Hematopoietic multipotent progenitor cell treated with erythropoietin and hydrocortisone succinate and interleukin-3 and kit ligand, for 6 days (in vitro differentiated cells): Measurements from ENCODE around the gene NRROS.
A peak's percentile ranks its signal among the peaks of the same experiment; 100 is the strongest.
"Not testable (repeated sequence)": the region's sequence is repeated elsewhere in the genome, so short reads cannot be mapped to it uniquely, and the experiment has no call there.

Experiments
- DNase-seq: peaks from one replicate; pipeline ENCODE4 v3.0.0-alpha.2; 2015

The NRROS gene

DNA sequence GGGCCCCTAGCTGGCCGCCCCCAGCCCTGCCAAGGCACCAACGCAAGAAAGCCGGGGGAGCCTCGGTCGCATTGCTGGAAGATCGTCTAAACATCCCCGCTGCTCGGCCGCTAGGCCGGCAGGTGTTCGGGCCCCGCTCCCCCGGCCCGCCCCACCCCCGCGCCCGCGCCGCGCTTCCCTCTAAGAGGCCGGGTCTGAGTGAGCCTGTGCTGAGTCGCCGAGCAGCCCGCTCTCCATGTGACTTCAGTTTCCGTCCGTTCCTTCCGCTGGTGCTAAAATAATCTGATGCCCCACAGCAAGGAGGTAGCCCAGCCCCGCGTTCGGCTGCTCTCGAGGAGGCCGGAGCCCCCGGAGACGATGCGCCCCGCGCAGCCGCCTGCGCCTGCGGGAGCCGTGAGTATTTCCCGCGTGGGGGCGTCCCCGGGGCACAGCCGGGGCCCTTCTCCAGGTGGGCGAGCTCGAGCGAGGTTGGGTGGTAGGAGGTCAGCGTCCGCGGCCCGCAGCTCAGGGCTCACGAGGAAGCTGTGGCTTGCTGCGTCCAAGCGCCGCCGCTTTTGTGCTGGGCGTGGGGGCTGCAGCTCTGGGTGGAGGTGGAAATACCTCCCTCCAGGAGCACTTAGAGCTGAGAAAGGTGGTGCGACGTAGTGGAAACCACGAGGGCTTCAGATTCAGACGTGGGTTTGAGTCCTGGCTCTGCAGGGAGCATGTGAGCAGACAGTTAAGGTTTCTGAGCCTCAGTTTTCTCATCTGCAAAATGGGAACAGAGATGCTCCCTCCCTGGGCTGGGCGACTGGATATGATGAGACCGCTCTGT, at the start of gene NRROS:
TSS of gene NRROS (plus strand) at position 212 of the 814 bp plus-strand sequence. CDS start 14,846 bp downstream, outside the sequence.
- peak; percentile 90 for DNase-seq

DNA sequence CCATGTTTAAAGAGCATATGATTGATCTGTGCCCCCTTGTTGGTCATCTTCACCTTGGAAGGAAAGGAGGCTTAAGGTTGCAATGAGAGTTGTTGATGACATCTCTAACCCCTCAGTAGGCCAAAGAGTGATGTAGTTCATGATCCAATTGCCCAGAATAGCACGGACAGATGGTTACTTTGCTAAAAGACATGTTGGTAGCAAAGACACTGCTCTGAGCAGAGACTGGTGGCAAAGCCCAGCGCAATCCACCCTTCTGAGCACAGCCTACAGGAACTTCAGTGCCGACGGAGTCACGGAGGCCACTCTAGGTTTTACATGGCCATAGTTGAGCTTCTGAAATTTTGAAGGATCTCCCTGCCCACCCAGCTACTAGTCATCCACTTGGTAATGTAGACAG, 49.2 kb upstream of the NRROS start:
- DNase-seq = no peak

DNA sequence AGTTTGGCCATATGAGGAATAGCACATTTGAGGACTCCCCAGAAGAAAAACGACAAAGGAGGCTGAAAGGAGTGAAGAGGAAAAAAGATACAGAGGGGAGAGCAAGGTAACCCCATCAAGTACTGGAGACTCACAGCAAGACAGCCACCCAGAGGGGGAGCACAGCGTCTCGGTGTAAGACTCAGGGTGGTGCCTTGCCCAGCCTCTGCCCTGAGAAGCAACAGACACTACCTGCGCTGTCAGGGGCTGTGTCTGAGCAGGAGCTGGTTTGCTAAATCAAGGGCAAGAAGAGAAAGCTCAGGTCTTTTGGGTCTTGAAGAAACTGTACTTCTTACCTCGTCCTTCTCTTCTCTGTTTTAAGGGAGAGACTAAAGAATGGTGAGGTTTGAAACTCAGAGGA, 43.1 kb upstream of the NRROS start:
- DNase-seq = no peak

DNA sequence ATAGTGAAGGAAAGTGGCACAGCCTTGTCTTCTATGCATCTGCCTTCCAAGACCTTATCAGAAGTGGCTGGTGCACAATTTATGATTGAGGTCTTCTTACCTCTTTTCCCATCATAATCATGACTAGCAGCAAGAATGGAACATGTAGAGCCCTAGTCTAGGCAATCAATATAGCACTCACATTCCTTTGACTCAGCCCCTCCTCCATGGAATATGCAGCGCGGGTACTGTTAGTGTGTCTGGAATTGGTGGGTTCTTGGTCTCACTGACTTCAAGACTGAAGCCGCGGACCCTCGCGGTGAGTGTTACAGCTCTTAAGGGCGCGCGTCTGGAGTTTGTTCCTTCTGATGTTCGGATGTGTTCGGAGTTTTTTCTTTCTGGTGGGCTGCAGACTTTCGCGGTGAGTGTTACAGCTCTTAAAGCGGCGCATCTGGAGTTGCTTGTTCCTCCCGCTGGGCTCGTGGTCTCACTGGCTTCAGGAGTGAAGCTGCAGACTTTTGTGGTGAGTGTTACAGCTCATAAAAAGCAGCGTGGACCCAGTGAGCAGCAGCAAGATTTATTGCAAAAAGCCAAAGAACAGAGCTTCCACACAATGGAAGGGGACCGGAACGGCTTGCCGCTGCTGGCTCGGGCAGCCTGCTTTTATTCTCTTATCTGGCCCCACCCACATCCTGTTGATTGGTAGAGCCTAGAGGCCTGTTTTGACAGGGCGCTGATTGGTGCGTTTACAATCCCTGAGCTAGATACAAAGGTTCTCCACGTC, 41.3 kb upstream of the NRROS start:
- peak; percentile 66 for DNase-seq

DNA sequence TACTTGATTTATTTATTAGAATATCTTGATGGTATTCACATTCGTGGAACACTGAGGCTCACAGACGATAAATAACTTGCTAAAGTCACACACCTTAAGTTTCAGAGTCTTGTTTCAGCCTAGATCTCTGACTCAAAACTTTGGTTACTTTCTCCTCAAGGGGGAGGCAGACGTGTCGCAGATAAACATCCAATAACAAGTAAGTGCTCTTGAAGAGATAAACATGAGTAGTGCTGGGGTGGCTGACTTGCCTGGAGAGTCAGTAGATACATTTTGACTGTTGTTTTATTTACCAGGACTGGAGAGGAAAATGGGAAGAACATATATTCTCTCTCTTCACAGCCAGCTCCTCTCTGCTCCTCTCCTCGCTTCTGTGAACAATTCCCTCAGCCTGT, 39.8 kb upstream of the NRROS start:
- peak; percentile 62 for DNase-seq

DNA sequence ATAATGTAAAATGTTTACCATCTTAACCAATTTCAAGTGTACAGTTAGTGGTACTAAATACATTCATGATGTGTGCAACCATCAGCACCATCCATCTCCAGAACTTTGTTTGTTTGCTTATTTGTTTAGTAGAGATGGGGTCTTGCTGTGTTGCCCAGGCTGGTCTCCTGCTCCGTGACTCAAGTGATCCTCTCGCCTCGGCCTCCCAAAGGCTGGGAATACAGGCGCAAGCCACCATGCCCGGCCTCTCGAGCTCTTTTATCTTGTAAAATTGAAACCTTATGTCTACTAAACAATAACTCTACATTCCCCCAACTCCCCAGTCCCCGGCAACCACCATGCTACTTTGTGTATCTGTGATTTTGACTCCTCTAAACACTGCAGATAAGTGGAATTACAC, 39.1 kb upstream of the NRROS start:
- DNase-seq = no peak

DNA sequence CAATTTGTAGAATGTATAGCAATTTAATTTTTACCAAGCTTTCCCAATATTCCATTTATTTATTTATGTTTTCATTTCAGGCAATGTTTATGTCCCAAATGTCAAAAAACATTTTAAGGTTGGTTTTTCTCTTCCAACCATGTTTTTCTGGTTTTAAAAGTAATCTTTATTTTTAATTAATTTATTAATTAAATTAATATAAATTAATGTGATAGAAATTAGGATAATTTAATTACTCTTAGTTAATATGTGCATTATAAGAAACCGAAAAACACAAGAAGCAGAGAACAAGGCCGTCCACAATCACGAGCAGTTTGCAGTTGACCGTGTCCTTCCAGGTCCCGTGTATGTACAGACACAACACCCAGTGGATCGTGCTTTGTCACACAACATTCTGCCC, 36.8 kb upstream of the NRROS start:
- DNase-seq = no peak

DNA sequence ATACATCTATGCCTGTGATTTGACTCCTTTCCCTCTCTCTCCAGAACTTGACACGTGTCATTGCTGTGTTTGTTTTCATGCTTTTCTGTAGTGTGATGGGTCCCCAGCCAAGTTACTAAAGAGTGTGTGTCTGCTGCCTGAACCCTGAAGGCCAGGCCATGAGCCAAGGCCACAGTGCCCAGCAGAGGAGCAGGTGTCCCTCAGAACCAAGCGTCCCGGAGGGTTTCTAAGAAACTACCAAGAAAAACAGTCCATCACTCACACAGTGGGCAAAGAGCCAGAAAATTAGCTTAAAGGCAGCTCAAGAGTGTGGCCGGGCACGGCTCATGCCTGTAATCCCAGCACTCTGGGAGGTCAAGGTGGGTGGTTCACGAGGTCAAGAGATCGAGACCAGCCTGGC, 35.8 kb upstream of the NRROS start:
- peak; percentile 71 for DNase-seq

DNA sequence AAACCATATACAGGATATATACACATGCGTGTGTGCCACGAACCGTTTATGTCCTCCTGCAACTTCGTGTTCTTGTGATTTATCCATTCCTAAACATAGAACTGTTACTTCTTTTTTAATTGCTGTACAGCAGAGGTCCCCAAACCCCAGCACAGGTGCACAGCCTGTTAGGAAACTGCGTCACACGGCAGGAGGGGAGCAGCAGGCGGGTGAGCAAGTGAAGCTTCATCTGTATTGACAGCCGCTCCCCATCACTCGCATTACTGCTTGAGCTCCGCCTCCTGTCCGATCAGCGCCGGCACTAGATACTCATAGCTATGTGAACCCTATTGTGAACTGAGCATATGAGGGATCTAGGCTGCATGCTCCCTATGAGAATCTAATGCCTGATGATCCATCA, 34.9 kb upstream of the NRROS start:
- no peak for DNase-seq

DNA sequence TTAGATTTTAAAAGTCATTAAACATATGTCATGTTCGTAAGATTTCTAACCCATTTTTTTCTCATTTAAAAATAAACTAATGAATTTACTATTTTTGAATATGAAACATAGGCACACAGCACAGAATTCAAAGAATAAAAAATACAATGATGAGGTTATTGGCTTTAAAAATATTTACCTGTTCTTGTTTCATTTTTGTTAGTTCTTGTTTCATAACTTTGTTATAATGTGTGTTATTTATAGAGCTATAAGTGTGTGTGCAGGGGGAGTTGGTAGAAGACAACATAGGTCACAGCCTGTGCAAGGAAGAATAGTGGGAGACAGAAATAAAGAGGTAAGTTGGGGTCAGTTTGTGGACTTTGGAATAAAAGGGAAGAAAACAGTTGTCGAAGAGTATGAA, 30.8 kb upstream of the NRROS start:
- DNase-seq = no peak

DNA sequence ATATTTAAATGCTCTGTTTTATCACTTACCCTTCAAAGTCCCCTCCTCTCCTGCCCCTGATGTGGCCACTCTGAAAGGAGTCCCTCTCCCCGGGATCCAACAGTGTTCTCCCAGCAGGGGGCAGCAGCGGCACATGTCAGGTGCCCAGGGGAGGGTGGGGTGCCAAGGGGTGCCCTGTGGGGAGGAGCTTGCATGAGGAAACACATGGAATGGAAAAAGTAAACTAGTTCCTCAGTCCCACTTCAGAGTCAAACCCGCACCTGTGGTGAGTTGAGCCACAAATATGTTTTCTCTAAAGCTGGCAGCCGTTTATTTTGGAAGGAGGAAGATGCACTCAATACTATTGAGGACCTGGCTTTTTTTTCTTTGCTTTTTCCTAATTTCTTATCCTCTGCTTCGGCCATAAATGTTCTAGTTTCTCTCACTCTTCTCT, 30.1 kb upstream of the NRROS start:
- DNase-seq = peak; percentile 98

DNA sequence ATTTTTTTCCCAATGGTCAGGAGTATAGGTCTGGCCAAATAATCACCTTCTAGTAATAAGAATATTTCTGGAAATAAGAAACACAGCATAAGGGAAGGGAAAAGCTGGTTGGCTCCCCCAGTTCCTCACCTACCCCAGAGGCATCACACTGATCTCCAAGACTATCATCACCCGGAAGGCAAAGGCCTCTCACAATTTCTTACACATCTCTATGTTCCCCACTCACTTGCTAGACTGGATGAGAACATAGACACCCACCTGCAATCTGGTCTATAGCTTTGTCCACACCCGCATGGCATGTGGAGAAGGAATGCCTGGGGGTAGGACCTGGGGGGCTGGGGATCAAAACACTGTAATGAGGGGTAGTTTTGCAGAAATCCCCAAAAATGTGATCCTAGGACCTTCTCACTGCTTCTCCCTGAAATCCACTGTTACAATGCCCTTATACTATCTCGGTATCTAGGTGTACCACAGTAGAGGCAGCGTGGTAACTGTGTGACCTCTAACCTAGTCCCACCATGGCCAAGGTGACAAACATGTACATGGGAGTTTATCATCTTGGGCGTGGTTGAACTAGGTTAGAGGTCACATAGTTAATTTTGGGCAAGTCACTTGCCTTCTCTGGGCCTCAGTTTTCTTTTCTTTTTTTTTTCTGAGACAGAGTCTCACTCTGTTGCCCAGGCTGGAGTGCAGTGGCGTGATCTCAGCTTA, 29.5 kb upstream of the NRROS start:
- DNase-seq = peak; percentile 75

DNA sequence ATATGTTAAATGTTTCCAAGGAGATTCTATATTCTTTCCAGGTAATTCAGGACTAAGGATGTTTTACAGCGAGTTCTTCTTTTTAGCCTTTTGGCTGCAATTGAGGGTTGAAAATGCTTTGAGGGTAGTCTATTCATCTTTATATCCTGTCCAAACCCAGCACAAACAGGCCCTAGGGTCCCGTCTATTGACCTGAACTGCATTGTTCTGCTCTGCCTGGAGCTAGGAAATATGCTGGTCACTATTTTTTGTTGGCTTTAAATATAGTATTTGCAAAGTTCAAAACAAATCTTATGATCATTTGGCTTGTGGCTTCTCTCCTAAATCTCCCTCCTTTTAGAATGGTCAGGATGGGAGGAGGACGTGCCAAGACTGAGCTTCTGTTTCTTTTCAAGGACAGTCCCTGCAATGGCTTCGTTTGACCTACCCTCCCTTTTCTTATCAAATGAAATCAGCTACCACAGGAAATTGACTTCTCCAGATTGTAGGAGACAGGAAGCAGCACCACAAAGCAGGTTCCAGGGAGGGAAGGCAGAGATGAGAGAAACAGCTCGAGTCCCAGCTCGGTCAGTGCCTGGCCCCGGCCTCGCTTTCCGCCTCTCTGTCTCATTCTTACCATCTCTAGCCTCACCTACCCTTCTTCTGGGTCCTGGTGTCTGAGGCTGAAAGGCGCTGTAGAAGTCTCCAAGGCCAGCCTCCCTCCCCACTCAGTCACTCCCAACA, 27.6 kb upstream of the NRROS start:
- DNase-seq = peak; percentile 81

DNA sequence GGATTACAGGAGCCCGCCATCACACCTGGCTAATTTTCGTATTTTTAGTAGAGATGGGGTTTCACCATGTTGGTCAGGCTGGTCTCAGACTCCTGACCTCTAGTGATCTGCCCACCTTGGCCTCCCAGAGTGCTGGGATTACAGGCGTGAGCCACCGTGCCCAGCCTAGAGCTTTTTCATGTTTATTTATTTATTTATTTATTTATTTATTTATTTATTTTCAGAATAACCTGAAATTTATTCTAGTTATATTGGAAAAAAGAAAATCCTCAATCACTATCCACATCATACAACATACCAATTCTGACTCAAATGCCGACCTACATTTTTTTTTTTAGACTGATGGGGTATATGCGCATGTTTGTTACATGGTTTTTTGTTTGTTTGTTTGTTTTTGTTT, 24.3 kb upstream of the NRROS start:
- DNase-seq = not testable (repeated sequence)

DNA sequence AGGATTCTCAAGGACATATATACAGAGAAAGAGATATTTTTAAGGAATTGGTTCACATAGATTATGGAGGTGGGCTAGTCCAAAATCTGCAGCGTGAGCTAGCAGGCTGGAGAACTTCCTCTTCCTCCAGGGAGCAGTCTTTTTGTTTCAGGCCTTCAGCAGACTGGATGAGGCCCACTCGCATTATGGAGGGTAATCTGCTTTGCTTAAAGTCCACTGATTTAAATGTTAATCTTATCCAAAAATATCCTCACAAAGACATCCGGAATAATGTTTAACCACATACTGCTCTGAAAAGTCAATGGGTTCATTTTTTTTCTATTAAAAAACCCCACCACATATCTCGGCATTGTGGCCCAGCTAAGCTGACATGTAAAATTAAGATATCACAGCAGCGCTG, 22.2 kb upstream of the NRROS start:
- DNase-seq = peak; percentile 65

DNA sequence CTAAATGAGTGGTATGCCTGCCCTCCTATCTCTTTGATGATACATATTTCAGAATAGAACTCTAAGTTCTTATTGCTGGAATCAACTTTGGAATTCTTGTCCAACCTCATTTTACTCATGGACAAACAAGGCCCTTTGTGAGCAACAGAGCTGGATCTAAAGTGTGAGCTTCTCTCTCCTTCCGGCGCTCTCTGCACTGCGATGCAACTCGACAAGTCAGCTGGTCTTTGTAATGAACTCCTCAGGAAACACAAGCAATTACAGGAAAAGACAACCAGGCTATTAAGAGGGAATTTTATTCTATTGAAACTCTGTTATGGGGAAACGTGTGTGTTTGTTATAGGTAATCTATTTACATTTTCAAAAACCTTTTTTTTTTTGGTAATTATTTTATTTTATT, 20.3 kb upstream of the NRROS start:
- no peak for DNase-seq

DNA sequence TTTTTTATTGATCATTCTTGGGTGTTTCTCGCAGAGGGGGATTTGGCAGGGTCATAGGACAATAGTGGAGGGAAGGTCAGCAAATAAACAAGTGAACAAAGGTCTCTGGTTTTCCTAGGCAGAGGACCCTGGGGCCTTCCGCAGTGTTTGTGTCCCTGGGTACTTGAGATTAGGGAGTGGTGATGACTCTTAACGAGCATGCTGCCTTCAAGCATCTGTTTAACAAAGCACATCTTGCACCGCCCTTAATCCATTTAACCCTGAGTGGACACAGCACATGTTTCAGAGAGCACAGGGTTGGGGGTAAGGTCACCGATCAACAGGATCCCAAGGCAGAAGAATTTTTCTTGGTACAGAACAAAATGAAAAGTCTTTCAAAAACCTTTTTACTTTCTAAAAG, 19.9 kb upstream of the NRROS start:
- not testable (repeated sequence) for DNase-seq

DNA sequence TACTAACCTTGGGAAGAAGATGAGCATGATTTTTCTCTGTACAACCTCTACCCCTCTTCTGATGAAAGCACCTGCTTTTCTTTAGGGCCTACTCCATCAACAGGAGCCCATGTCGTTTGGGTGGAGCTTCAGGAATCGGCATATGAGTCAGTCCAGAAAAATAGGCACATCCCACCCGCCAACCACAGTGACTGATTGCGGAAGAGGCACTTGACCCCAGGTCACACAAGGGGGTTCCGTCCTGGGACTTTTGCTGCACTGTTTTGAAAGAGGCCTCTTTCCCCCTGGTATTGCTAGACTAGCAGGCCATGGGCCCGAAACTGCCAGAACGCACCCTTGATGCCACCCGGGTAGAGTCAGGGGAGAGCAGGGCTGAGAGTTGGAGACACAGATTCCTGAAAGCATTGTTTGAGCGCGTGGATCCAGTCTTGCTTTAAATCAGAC, 19.3 kb upstream of the NRROS start:
- DNase-seq = peak; percentile 80

DNA sequence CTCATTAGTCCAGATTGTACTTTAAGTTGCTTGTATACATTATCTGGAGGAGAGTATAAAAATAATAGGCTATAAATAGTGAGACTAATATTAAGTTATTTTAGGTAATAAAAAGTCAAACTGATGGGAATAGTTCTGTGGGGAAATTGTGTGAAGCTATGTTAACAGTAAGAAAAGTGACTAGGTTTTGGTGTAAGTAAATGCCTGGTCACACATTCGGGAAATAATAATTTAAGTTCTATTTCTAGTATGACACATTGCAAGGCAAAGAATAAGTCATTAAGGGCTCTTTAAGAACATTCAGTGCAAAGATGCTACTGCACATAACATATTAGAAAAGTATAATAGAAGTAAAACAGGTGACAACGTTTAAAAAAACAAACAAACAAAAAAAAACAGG, 18.8 kb upstream of the NRROS start:
- DNase-seq = no peak

DNA sequence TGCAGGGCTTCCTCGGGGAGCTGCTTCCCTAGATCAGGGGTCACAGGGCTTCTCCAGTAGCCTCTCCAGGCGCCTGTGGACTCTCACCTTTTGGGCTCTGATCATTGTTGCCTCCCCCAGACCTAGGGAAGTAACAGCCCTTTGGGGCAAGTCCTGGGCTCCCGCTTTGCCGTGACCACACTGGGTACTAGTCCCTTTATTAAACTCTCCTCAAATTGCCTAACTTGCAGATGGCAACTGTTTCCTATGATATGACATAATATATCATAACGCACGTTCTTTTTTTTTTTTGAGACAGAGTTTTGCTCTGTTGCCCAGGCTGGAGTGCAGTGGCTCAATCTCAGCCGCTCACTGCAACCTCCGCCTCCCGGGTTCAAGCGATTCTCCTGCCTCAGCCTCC, 17.9 kb upstream of the NRROS start:
- DNase-seq = no peak

DNA sequence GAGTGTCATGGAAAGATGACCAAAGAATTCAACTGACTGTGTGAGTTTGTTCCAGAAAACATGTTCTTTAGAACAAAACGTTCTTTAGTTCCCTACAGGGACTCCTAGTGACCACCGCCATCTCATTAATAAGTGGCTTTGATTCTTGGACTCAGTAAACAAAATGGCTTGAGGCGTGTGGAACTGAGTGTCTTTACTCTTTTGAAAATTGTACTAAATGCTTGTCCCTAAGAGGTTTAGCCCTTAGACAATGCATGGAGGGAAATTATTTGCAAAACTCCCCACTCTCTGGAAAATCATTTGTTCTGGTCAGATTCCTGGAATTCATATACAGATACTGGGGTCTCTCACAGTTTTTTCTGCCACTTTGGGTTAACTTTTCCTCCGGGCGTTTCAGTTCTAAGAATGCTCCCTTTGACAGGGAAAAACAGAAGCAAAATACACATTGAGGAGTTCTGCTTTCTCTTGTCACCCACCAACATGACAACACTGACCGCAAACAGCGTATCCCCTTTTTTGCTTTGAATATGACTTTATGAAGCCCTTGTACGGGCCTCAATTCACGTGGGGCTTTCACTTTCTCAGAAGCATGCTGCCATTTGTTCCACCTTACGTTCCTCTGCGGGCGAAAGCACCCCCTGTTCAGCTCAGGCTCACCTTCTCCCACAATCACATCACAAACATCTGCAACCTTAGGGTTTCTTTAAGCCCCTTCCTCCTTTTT, 15.3 kb upstream of the NRROS start:
- peak; percentile 82 for DNase-seq

DNA sequence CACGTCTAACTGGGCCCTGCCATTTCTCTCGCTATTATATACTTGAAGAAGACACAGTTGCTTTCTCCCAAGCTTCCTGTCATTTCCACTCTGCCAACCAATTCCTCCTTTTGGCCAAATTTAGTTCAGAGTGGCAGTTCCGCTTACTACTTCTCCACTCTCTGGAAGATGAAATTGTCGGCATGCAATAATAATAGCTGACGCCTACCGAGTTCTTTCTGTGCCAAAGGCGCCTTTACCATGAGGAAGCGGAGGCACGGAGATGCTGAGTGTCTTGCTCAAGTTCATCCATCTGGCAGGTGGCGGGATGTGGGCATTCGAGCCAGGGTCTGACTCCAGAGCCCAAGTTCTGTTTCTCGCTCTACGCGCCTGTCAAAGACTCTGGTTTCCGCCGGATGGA, 14.6 kb upstream of the NRROS start:
- DNase-seq = no peak
